Stomach (tissue), 4 donors: ENCODE data around the gene CCDC59.

Source experiments
- EP300 ChIP-seq: sonication (generic); formaldehyde crosslinking; IDR thresholded peaks from one replicate; pipeline ENCODE4 v1.6.1; 2017; ENCODE audit warnings: antibody characterized with exemption
- POLR2A ChIP-seq, 4 donors: fragments of 450-650 bp; IDR thresholded peaks; one replicate each; pipeline ENCODE4 v1.6.1; 2016; ENCODE audit warnings: antibody characterized with exemption in 4 of 4, control low read depth in 2 of 4, mild to moderate bottlenecking in 1 of 4, moderate library complexity in 1 of 4
- POLR2AphosphoS5 ChIP-seq, 3 donors: sonication (generic); formaldehyde crosslinking; IDR thresholded peaks; one replicate each; pipeline ENCODE4 v1.6.1; 2016; ENCODE audit warnings: antibody characterized with exemption in 3 of 3
- TF ChIP-seq, protein P1 (sequence below), 7 experiments: fragments of 450-650 bp in 4 of 7; fragments of 200-600 bp in 3 of 7; sonication (generic) in 3 of 7; IDR thresholded peaks; one replicate each; pipeline ENCODE4 v1.5.1; 2016 to 2019; ENCODE audit warnings: antibody characterized with exemption in 7 of 7, control low read depth in 2 of 7, mild to moderate bottlenecking in 1 of 7

DNA sequence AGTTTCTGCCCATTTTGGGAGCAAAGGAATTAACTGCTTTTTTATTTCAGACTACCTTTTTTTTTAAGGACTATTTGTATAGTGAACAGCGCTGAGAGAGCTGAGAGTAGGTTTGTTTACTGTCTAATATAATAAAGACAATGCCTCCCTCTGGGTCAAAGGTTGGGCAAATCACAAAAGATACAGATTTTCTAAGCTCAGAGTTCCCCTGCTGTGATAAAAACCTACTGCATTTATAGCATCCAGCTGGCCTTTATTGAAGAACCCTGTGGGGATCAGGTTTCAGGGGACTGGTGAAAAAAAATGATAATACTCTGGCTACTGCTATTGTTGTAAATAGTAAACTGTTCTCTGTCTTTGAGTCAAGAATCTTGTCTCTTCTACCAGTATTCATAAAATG lies 28.7 kb downstream of the CCDC59 start:
- TF ChIP-seq, protein P1, sequence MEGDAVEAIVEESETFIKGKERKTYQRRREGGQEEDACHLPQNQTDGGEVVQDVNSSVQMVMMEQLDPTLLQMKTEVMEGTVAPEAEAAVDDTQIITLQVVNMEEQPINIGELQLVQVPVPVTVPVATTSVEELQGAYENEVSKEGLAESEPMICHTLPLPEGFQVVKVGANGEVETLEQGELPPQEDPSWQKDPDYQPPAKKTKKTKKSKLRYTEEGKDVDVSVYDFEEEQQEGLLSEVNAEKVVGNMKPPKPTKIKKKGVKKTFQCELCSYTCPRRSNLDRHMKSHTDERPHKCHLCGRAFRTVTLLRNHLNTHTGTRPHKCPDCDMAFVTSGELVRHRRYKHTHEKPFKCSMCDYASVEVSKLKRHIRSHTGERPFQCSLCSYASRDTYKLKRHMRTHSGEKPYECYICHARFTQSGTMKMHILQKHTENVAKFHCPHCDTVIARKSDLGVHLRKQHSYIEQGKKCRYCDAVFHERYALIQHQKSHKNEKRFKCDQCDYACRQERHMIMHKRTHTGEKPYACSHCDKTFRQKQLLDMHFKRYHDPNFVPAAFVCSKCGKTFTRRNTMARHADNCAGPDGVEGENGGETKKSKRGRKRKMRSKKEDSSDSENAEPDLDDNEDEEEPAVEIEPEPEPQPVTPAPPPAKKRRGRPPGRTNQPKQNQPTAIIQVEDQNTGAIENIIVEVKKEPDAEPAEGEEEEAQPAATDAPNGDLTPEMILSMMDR (IDR thresholded peaks at IDR 0.05): no peak
- no peak for TF ChIP-seq EP300
- TF ChIP-seq POLR2A (IDR thresholded peaks at IDR 0.05): no peak
- TF ChIP-seq POLR2AphosphoS5 (IDR thresholded peaks at IDR 0.05): no peak
